HG03095 (cell line): ENCODE measurements around the gene VDAC1.
"Not testable (repeated sequence)": the region's sequence is repeated elsewhere in the genome, so short reads cannot be mapped to it uniquely, and the experiment has no call there.

Experiments used
- ATAC-seq: cut with Tn5 transposase; IDR thresholded peaks from one replicate; pipeline ENCODE4 v1.9.1; 2021; ENCODE audit warnings: moderate library complexity; ENCODE audit not compliant: unreplicated experiment

The VDAC1 gene

GRCh38 chr5:133969654-133970324 lies 35.0 kb downstream of the VDAC1 start:
- no peak for ATAC-seq

- peak; percentile 94 for ATAC-seq
These were observed 36.4 kb downstream of the VDAC1 start, which contains the start of gene C5orf15 for GRCh38 chr5:133968204-133968980. Gene C5orf15, minus strand, starts transcription at chr5:133968625. Its CDS starts 41 bp downstream, at chr5:133968584.

GRCh38 chr5:133967698-133968203 lies 37.0 kb downstream of the VDAC1 start:
- no peak for ATAC-seq

GRCh38 chr5:133967124-133967523 lies 37.7 kb downstream of the VDAC1 start:
- no peak for ATAC-seq

GRCh38 chr5:133966090-133966489 lies 38.7 kb downstream of the VDAC1 start:
- no peak for ATAC-seq

DNA sequence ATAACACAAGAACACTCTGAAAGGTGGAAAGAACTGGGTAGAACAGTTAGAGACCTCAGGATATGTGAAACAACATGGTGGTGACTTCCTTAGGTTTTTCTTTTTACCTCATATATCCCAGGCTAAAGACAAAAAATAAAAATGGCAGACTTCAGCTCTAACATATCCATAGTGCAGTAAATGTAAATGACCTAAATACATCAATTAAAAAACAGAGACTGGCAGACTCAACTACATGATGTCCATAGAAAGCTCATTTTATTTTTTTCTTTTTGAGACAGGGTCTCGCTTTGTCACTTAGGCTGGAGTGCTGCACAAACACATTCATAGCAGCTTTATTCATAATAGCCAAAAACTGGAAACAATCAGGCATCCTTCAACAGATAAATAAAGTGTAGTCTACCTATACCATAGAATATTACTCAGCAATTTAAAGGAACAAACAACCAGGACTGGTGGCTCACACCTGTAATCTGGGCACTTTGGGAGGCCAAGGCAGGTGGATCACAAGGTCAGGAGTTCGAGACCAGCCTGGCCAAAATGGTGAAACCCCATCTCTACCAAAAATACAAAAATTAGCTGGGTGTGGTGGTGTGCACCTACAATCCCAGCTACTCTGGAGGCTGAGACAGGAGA lies 41.2 kb downstream of the VDAC1 start:
- ATAC-seq, result no peak

DNA sequence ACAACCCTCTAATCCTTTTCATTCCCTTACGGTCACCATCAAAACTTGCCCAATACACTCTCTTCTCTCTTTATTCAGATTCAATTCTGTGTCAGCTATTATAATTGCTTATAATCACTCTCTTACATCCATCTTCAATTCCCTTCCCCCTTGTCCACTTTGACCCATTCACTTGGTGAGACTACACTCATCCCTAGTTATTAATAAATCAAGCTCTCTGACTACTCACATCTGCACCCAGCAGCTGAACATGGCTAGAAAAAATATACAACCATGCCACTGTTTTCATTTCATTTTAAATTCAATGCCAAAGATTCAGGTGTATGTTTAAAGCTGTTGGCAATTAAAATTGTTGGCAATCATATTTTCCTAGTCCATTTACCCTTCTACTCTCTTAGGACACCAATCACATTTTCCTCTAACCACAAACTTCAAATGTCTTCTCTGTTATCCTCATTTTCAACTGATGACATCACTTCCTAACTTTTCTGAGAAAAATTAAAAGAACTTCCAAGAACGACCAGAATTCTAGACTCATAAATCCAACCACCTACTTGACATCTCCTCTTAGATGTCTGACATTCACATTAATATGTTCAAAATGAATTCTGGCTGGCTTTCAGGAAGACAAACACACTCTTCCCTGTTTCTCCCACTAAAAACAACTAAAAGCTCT lies 41.8 kb downstream of the VDAC1 start:
- no peak for ATAC-seq

DNA sequence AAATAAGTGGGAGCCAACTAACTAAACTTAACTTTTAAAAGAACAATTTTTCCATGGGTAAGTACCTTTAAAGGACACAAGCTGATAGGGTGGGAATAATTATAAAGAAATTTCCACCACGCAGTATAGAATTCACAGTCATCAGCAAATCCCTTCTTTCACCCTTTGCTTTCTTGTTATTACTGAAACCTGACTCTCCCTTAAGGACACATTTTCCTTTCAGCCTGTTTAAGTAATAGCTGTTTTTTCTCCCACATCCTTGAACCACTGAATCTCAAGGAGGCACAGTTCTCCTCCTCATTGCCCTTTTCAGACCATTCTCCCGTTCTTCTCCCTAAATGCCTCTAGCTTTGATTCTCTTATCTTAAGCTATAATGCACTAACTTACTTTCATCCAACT lies 42.6 kb downstream of the VDAC1 start:
- ATAC-seq, result no peak

DNA sequence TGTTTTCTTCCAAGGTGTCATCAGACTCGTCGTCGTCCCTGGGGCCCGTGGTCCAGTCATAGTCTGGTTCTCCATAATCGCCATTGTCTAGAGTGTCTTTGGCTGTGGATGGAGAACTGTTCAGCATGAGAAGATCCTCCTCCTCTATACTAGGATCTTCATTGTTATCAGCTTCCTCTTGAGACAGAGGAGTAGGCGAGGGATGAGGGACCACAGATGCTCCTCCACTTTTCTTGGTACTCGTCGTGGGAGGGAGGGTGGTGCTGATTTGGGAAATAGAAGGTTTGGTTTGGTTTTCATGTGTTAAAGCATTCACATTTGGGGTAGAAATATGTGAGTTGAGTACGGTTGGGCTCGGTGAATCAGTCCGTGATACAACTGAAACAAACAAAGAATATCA lies 45.1 kb downstream of the VDAC1 start:
- no peak for ATAC-seq

- ATAC-seq, result peak; percentile 61
These were observed 47.2 kb downstream of the VDAC1 start for GRCh38 chr5:133957591-133957990.

- ATAC-seq, result no peak
These were observed 47.7 kb downstream of the VDAC1 start for GRCh38 chr5:133957080-133957479.

- not testable (repeated sequence) for ATAC-seq
These were observed 48.6 kb downstream of the VDAC1 start for GRCh38 chr5:133956196-133956595.

- ATAC-seq, result no peak
These were observed 51.1 kb downstream of the VDAC1 start for GRCh38 chr5:133953568-133954145.

DNA sequence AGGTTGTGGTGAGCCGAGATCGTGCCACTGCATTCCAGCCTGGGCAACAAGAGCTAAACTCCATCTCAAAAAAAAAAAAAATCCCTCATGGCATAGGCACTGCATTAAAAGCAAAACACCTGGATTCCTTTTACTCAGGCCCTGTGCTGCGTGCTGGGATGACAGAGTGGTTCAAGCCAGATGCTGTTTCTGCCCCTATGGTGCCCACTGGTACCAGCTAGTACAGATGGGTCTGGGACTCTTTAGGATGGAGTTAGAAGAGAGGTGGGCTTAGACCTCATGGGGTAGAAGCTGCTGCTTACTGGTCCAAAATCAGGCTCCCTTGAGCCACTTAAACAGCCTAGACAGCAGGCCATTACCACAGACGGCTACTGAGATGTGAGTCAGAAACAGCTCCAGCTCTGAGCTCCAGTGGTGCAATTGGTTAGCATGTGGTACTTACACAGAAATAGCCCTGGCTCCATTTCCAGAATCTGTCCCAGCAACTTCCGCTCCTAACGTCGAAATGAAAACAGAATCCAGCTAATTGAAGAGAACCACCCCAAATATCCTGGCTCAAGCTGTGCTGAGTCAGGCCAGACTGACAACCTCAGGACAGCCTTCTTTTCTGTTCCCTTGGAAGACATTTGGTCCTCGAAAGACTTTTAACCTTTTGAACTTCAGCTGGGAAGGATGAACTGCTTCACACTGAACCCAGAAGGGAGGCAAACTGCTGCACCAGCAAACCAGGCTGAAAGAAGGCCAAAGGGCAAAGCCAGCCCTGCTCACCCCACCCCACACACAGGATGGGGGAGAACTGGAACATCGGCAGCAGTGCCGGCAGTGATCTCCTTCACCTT lies 51.8 kb downstream of the VDAC1 start:
- ATAC-seq, result no peak

DNA sequence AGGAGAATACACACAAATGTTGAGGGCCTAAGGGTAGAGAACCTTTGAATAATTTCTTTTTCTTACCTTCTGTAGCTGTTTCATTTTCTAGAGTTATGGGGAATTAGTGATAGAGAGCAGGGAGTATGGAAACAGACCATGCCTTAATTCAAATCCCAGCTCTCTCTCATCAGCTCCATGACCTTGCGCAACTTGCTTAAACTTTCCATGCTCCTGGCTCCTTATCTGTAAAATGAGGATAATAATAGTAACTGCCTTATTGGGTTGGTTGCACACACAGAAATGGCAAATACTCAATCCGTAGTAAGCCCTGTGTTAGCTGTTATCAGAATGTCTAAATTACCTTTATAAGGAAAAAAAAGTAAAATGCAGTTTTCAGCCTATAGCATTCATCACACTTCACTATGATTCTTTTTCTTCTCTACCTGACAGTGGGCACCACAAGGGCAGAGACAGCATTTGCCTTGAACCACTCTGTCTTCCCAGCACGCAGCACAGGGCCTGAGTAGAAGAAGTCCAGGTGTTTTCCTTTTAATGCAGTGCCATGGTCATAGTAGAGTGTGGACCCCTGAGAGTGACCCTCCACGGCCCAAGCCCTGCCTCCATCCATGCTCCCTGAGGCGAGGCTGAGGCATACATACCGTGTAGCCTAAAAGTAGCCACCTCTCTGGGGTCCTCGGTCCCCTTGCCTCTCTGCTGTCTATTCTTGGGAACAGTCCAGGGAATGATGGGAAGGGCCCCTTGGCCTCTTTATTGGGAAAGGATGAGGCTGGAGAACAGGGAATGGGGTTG lies 53.8 kb downstream of the VDAC1 start:
- ATAC-seq, result no peak

GRCh38 chr5:133948721-133949120 lies 56.1 kb downstream of the VDAC1 start:
- no peak for ATAC-seq

- ATAC-seq, result no peak
These were observed 57.3 kb downstream of the VDAC1 start for GRCh38 chr5:133947431-133947841.

DNA sequence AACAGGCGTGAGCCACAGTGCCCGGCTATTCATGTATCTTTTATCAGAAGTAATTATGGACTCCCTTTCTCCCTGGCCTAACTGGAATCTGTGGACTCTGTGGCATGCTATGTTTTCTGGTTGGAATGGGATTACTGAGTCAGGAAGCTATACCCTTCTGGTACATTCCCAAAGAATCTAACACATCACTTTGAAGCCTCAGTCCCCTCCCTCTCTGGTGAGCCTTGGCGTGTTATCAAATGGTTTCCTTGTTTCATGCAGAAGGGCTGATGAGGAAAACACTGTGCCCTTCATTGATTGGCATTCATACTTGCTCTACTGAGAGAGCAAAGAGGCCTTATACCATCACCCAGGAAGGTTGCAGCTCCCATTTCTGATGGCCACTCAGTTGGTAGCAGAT lies 59.2 kb downstream of the VDAC1 start:
- no peak for ATAC-seq
